Measurements from ENCODE around the gene KLC3.
"Not testable (repeated sequence)": the region's sequence is repeated elsewhere in the genome, so short reads cannot be mapped to it uniquely, and the experiment has no call there.

Gene KLC3

GRCh38 chr19:45323671-45324081 is 16.9 kb upstream of the KLC3 start:
- in situ Hi-C loops (cut with HindIII; ENCODE audit: low sequenced_read_pairs), result no loop called here
- DNase-seq (ENCODE audit: low read depth), result no peak
- TF ChIP-seq CTCF (IDR thresholded peaks at IDR 0.05; ENCODE audit: low read depth, low read length, missing control alignments), result no peak
- no peak overlapping the region for H3K4me3 ChIP-seq (ENCODE audit: low read depth, low read length)

DNA sequence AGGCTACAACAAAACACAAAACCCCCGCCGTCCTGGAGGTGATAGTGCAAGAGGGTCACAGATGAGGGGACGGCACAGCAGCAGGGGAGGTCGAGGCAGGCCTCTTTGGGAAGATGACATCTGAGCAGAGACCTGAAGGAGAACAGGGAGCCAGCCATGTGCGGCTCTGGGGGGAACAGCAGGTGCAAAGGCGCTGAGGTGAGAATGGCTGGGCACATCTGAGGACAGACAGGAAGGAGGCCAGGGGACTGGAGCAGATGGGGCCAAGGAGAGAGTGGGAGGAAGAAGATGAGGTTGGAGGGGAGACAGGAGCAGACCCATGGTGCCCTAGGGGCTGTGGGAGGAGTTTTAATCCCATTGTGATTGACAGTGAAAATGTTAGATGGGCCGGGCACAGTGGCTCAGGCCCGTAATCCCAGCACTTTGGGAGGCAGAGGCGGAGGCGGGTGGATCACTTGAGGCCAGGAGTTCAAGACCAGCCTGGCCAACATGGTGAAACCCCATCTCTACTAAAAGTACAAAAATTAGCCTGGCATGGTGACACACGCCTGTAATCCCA is 16.1 kb upstream of the KLC3 start:
- DNase-seq (ENCODE audit: low read depth), result no peak
- in situ Hi-C loops (cut with HindIII; ENCODE audit: low sequenced_read_pairs), result no loop called here
- TF ChIP-seq CTCF (IDR thresholded peaks at IDR 0.05; ENCODE audit: low read depth, low read length, missing control alignments), result no peak
- no peak overlapping the region for H3K4me3 ChIP-seq (ENCODE audit: low read depth, low read length)

DNA sequence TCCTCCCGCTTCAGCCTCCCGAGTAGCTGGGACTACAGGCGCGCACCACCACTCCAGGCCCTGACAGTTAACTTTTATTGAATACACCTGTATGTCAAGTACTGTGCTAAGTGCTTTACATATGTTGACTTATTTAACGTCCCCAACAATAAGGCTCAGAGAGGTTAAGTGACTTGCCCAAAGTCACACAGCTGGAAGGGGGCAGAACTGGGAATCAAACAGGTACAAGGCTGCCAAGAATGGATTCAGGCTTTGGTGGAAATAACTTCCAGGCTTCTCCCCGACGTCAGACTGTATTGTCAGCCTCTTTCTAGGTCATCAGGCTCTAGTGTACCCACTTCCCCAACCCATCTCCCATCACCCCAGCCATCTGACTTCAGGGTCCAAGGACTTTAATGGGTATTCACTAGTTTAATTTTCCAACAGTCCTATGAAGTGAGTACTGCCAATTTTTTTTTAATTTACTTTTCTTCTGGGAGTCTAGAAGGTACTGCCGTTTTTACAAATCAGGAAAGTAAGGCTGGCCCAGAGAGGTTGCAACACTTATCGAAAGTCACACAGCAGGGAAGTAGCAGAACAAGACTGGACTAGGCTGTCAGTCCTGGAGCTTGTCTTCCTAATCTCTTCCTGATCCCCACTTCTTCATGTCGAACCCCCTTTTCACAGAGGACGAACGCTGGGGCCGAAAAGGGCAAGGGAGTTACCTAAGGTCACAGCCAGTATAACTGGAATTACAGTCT is 13.0 kb upstream of the KLC3 start:
- DNase-seq (ENCODE audit: low read depth), result no peak
- H3K4me3 ChIP-seq (ENCODE audit: low read depth, low read length), result no peak overlapping the region
- no peak for TF ChIP-seq CTCF (IDR thresholded peaks at IDR 0.05; ENCODE audit: low read depth, low read length, missing control alignments)
- in situ Hi-C loops (cut with HindIII; ENCODE audit: low sequenced_read_pairs), result no loop called here

DNA sequence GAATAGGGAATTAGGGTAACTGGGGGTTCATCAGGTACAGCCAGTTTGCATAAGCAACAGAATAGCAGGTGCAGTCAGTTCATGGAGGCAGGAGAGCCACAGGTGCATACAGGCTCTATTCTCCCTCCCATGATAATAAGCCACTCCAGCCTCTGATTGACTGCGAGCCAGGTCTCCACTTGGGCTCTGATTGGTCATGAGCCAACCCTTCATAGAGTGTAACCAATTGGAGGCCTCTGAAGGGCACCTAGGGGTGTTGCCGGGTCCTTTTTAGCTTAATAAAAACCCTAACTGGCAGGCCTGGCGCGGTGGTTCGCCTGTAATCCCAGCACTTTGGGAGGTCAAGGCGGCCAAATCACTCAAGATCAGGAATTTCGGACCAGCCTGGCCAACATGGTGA is 9.1 kb upstream of the KLC3 start:
- in situ Hi-C loops (cut with HindIII; ENCODE audit: low sequenced_read_pairs), result no loop called here
- no peak for TF ChIP-seq CTCF (IDR thresholded peaks at IDR 0.05; ENCODE audit: low read depth, low read length, missing control alignments)
- H3K4me3 ChIP-seq (ENCODE audit: low read depth, low read length), result no peak overlapping the region
- DNase-seq (ENCODE audit: low read depth), result no peak

- in situ Hi-C loops (cut with HindIII; ENCODE audit: low sequenced_read_pairs), result no loop called here
- no peak overlapping the region for H3K4me3 ChIP-seq (ENCODE audit: low read depth, low read length)
- no peak for DNase-seq (ENCODE audit: low read depth)
- no peak for TF ChIP-seq CTCF (IDR thresholded peaks at IDR 0.05; ENCODE audit: low read depth, low read length, missing control alignments)
These were observed 6.8 kb upstream of the KLC3 start for GRCh38 chr19:45333609-45334303.

GRCh38 chr19:45334881-45335280 is 5.7 kb upstream of the KLC3 start:
- in situ Hi-C loops (cut with HindIII; ENCODE audit: low sequenced_read_pairs); H3K4me3 ChIP-seq (ENCODE audit: low read depth, low read length); DNase-seq (ENCODE audit: low read depth): not testable (repeated sequence)

- TF ChIP-seq CTCF (IDR thresholded peaks at IDR 0.05; ENCODE audit: low read depth, low read length, missing control alignments), result no peak
- no peak overlapping the region for H3K4me3 ChIP-seq (ENCODE audit: low read depth, low read length)
- in situ Hi-C loops (cut with HindIII; ENCODE audit: low sequenced_read_pairs), result no loop called here
- DNase-seq (ENCODE audit: low read depth), result no peak
These were observed 3.8 kb upstream of the KLC3 start for GRCh38 chr19:45336696-45337251.
